WTC11 (cell line): ENCODE results near the gene TLNRD1. TPM values are rescaled to one million over a fixed set of nuclear protein-coding genes. Genes with fewer than 3 reads are reported as not detected.

Source experiments
- ATAC-seq: fragments of 200-7000 bp; cut with Tn5 transposase; 2 replicates; pipeline ENCODE4 v1.10.0; 2021; ENCODE audit warnings: mild to moderate bottlenecking, moderate library complexity
- CTCF ChIA-PET: fragments of 300-600 bp; sonication (Branson Sonifier 250); formaldehyde crosslinking; loops from one replicate; lab custom pipeline; 2021; ENCODE audit warnings: antibody characterized with exemption; lab: Charles Lee
- POLR2A ChIA-PET: fragments of 350-600 bp; sonication (Branson Sonifier 250); formaldehyde crosslinking; loops from one replicate; lab custom pipeline; 2021; ENCODE audit warnings: antibody characterized with exemption; lab: Charles Lee
- DNase-seq: peaks from one replicate; pipeline ENCODE4 v3.0.0; 2021; ENCODE audit warnings: low spot score
- H3K27ac Mint-ChIP-seq: 2 replicates; pipeline ENCODE4 v1.8.0; 2021; ENCODE audit warnings: mixed read lengths
- H3K27me3 Mint-ChIP-seq: 2 replicates; pipeline ENCODE4 v1.8.0; 2021; ENCODE audit warnings: low read depth, mild to moderate bottlenecking, moderate library complexity, mixed read lengths
- H3K36me3 Mint-ChIP-seq: 2 replicates; pipeline ENCODE4 v1.8.0; 2021; ENCODE audit warnings: mixed read lengths
- H3K4me1 Mint-ChIP-seq: 2 replicates; pipeline ENCODE4 v1.8.0; 2022; ENCODE audit warnings: mixed read lengths
- H3K4me3 Mint-ChIP-seq: 2 replicates; pipeline ENCODE4 v1.8.0; 2021; ENCODE audit warnings: mild to moderate bottlenecking, moderate library complexity, mixed read lengths
- H3K9me3 Mint-ChIP-seq: 2 replicates; pipeline ENCODE4 v1.8.0; 2021; ENCODE audit warnings: mixed read lengths
- AFF4 ChIP-seq: sonication (generic); formaldehyde crosslinking; IDR thresholded peaks from 2 replicates; pipeline ENCODE4 v1.8.1; 2023; ENCODE audit warnings: mild to moderate bottlenecking, missing genetic modification reagents, borderline replicate concordance
- ATF3 ChIP-seq: sonication (generic); formaldehyde crosslinking; conservative IDR thresholded peaks from 2 replicates; pipeline ENCODE4 v1.8.1; 2022; ENCODE audit warnings: mild to moderate bottlenecking, missing genetic modification reagents
- CREB1 ChIP-seq: sonication (generic); formaldehyde crosslinking; IDR thresholded peaks from 2 replicates; pipeline ENCODE4 v1.8.0; 2023; ENCODE audit warnings: mild to moderate bottlenecking, missing genetic modification reagents
- CREM ChIP-seq: sonication (generic); formaldehyde crosslinking; IDR thresholded peaks from 2 replicates; pipeline ENCODE4 v1.8.1; 2022; ENCODE audit warnings: mild to moderate bottlenecking, missing genetic modification reagents, moderate library complexity
- IRF1 ChIP-seq: sonication (generic); formaldehyde crosslinking; IDR thresholded peaks from 2 replicates; pipeline ENCODE4 v1.8.0; 2023; ENCODE audit warnings: missing genetic modification reagents
- IRF2 ChIP-seq: sonication (generic); formaldehyde crosslinking; IDR thresholded peaks from 2 replicates; pipeline ENCODE4 v1.8.0; 2022; ENCODE audit warnings: low read depth, missing genetic modification reagents, borderline replicate concordance
- JAZF1 ChIP-seq: fragments of 250-450 bp; sonication (Bioruptor Pico); IDR thresholded peaks from 2 replicates; pipeline ENCODE4 v1.9.0; 2021; ENCODE audit warnings: moderate library complexity, mild to moderate bottlenecking, inconsistent platforms
- JUN ChIP-seq: sonication (generic); formaldehyde crosslinking; IDR thresholded peaks from 2 replicates; pipeline ENCODE4 v1.8.0; 2023; ENCODE audit warnings: mild to moderate bottlenecking, missing genetic modification reagents
- MAX ChIP-seq: sonication (generic); formaldehyde crosslinking; IDR thresholded peaks from 2 replicates; pipeline ENCODE4 v1.8.0; 2022; ENCODE audit warnings: mild to moderate bottlenecking, missing genetic modification reagents
- NR3C1 ChIP-seq: sonication (generic); formaldehyde crosslinking; conservative IDR thresholded peaks from 2 replicates; pipeline ENCODE4 v1.8.1; 2023; ENCODE audit warnings: low read depth, mild to moderate bottlenecking, missing genetic modification reagents
- STAT6 ChIP-seq: sonication (generic); formaldehyde crosslinking; conservative IDR thresholded peaks from 2 replicates; pipeline ENCODE4 v1.8.1; 2023; ENCODE audit warnings: mild to moderate bottlenecking, low read depth, missing genetic modification reagents, moderate library complexity
- TP53 ChIP-seq: sonication (generic); formaldehyde crosslinking; IDR thresholded peaks from 2 replicates; pipeline ENCODE4 v1.8.1; 2023; ENCODE audit warnings: mild to moderate bottlenecking, missing genetic modification reagents
- ZNF138 ChIP-seq: sonication (generic); formaldehyde crosslinking; conservative IDR thresholded peaks from 2 replicates; pipeline ENCODE4 v1.8.1; 2022; ENCODE audit warnings: mild to moderate bottlenecking, moderate library complexity, missing genetic modification reagents
- ZNF219 ChIP-seq: sonication (generic); formaldehyde crosslinking; IDR thresholded peaks from 2 replicates; pipeline ENCODE4 v1.8.0; 2023; ENCODE audit warnings: missing genetic modification reagents, mild to moderate bottlenecking, borderline replicate concordance
- ZNF232 ChIP-seq: sonication (generic); formaldehyde crosslinking; IDR thresholded peaks from 2 replicates; pipeline ENCODE4 v1.8.0; 2022; ENCODE audit warnings: mild to moderate bottlenecking, missing genetic modification reagents
- ZNF671 ChIP-seq: fragments of 250-450 bp; sonication (Bioruptor Pico); IDR thresholded peaks from 2 replicates; pipeline ENCODE4 v1.8.0; 2021; ENCODE audit warnings: mild to moderate bottlenecking
- total RNA-seq: library from RNA; stranded (reverse); gene quantifications from 3 replicates; pipeline ENCODE4 v1.2.3, GENCODE V29; 2021

Gene TLNRD1
- total RNA-seq, 1 experiment from 2014 or later = 26.7 TPM

- POLR2A ChIA-PET = no interaction called here
- TF ChIP-seq CREB1 (CRISPR knock-in tag) = no peak
- TF ChIP-seq TP53 (CRISPR knock-in tag) = no peak
- TF ChIP-seq ZNF232 (CRISPR knock-in tag) = no peak
- TF ChIP-seq, all 79 proteins: peak for 0
- CTCF ChIA-PET = interaction anchor here (1.5 kb wide), 1 partner anchor 251 kb away, joined by 7 read pairs; no protein-coding TSS in a partner anchor
- Mint-ChIP-seq H3K4me3 (no peak overlapping the region), H3K4me1 (no peaks in the 10 kb centered on the region), H3K27ac (no peak overlapping the region), H3K9me3 (no peaks in the 10 kb centered on the region), H3K36me3 (no peaks in the 10 kb centered on the region), H3K27me3 (no peaks in the 10 kb centered on the region)
- no peak for ATAC-seq
- DNase-seq = no peak
Observed at GRCh38 chr15:81014446-81015093, 13.8 kb downstream of the TLNRD1 start.

GRCh38 chr15:81015621-81016488 lies 15.1 kb downstream of the TLNRD1 start:
- Mint-ChIP-seq H3K9me3 (no peaks in the 10 kb centered on the region), H3K27me3 (no peaks in the 10 kb centered on the region), H3K4me1 (no peaks in the 10 kb centered on the region), H3K27ac (no peak overlapping the region), H3K36me3 (no peaks in the 10 kb centered on the region), H3K4me3 (no peak overlapping the region)
- POLR2A ChIA-PET = interaction anchor here (1.0 kb wide), 1 partner anchor 14 kb away, joined by 4 read pairs; no protein-coding TSS in a partner anchor
- no peak for ATAC-seq
- no peak for DNase-seq
- CTCF ChIA-PET = interaction anchor here (1.5 kb wide), 1 partner anchor 250 kb away, joined by 7 read pairs; no protein-coding TSS in a partner anchor
- TF ChIP-seq AFF4 = no peak
- TF ChIP-seq IRF2 = no peak
- TF ChIP-seq STAT6 (CRISPR knock-in tag) = no peak
- TF ChIP-seq CREM = no peak
- no peak for TF ChIP-seq NR3C1 (CRISPR knock-in tag)
- TF ChIP-seq JAZF1 (CRISPR knock-in tag) = no peak
- TF ChIP-seq ZNF219 (CRISPR knock-in tag) = no peak
- TF ChIP-seq ZNF671 (CRISPR knock-in tag) = no peak
- no peak for TF ChIP-seq CREB1 (CRISPR knock-in tag)
- TF ChIP-seq ATF3 (CRISPR knock-in tag) = no peak
- no peak for TF ChIP-seq IRF1 (CRISPR knock-in tag)
- no peak for TF ChIP-seq JUN (CRISPR knock-in tag)
- TF ChIP-seq ZNF138 (CRISPR knock-in tag) = no peak
- no peak for TF ChIP-seq MAX (CRISPR knock-in tag)
